WI38 (cell line): ENCODE data around the gene MYOF.

Experiments used
- H3K4me3 ChIP-seq: 2 replicates; pipeline ENCODE4 v1.5.1; 2011; ENCODE audit warnings: low read depth, mild to moderate bottlenecking, control low read depth, low read length
- CTCF ChIP-seq: IDR thresholded peaks from 2 replicates; pipeline ENCODE4 v1.5.1; 2012; ENCODE audit warnings: low read depth, mild to moderate bottlenecking, control low read depth, low read length

MYOF gene

GRCh38 chr10:93342921-93343320, 139.2 kb downstream of the MYOF start:
- H3K4me3 ChIP-seq = no peak overlapping the region
- no peak for TF ChIP-seq CTCF

- TF ChIP-seq CTCF = no peak
- H3K4me3 ChIP-seq = no peak overlapping the region
These were observed 139.8 kb downstream of the MYOF start for GRCh38 chr10:93342366-93342765.

- no peak for TF ChIP-seq CTCF
- H3K4me3 ChIP-seq = no peak overlapping the region
These were observed 144.8 kb downstream of the MYOF start for GRCh38 chr10:93337309-93337721.

GRCh38 chr10:93336678-93337077, 145.5 kb downstream of the MYOF start:
- no peak overlapping the region for H3K4me3 ChIP-seq
- no peak for TF ChIP-seq CTCF

- H3K4me3 ChIP-seq = no peak overlapping the region
- no peak for TF ChIP-seq CTCF
These were observed 146.0 kb downstream of the MYOF start for GRCh38 chr10:93336110-93336509.

- H3K4me3 ChIP-seq = no peak overlapping the region
- TF ChIP-seq CTCF = no peak
These were observed 147.2 kb downstream of the MYOF start for GRCh38 chr10:93334901-93335327.

GRCh38 chr10:93334181-93334580, 148.0 kb downstream of the MYOF start:
- no peak overlapping the region for H3K4me3 ChIP-seq
- no peak for TF ChIP-seq CTCF
